GM23338 (cell line): Measurements from ENCODE around the gene KAZN. TPM values are rescaled to one million over a fixed set of nuclear protein-coding genes. Genes with fewer than 3 reads are reported as not detected.

Experiments used
- ATAC-seq: fragments of 200-7000 bp; cut with Tn5 transposase; 3 replicates; pipeline ENCODE4 v1.9.1; 2020
- DNase-seq: peaks from one replicate; pipeline ENCODE4 v3.0.0-alpha.2; 2015; ENCODE audit warnings: low spot score
- H2AFZ ChIP-seq: fragments of 200-600 bp; sonication (generic); 2 replicates; pipeline ENCODE4 v1.8.0; 2016; ENCODE audit warnings: antibody characterized with exemption, mild to moderate bottlenecking, moderate library complexity
- H3F3A ChIP-seq: fragments of 200-600 bp; sonication (generic); replicated peaks from 2 replicates; pipeline ENCODE4 v1.8.0; 2017; ENCODE audit warnings: antibody characterized with exemption, mixed run types, low read depth
- H3K27ac ChIP-seq: fragments of 200-600 bp; sonication (generic); 2 replicates; pipeline ENCODE4 v1.6.1; 2016; ENCODE audit warnings: low read depth
- H3K27me3 ChIP-seq: fragments of 200-600 bp; sonication (generic); 2 replicates; pipeline ENCODE4 v1.8.0; 2016; ENCODE audit warnings: mild to moderate bottlenecking, mixed run types, moderate library complexity; ENCODE audit not compliant: insufficient read depth
- H3K36me3 ChIP-seq: fragments of 200-600 bp; sonication (generic); 2 replicates; pipeline ENCODE4 v1.8.0; 2016; ENCODE audit warnings: mild to moderate bottlenecking; ENCODE audit not compliant: insufficient read depth
- H3K4me1 ChIP-seq: fragments of 200-600 bp; sonication (generic); 2 replicates; pipeline ENCODE4 v1.8.0; 2016; ENCODE audit warnings: mild to moderate bottlenecking, moderate library complexity; ENCODE audit not compliant: insufficient read depth
- H3K4me2 ChIP-seq: fragments of 200-600 bp; sonication (generic); 2 replicates; pipeline ENCODE4 v1.7.1; 2017; ENCODE audit warnings: mixed run types
- H3K4me3 ChIP-seq: fragments of 200-600 bp; sonication (generic); 2 replicates; pipeline ENCODE4 v1.6.1; 2016; ENCODE audit warnings: mixed run types
- H3K79me2 ChIP-seq: fragments of 200-600 bp; sonication (generic); replicated peaks from 2 replicates; pipeline ENCODE4 v1.8.0; 2017; ENCODE audit warnings: mild to moderate bottlenecking; ENCODE audit not compliant: insufficient read depth
- H3K9me2 ChIP-seq: fragments of 200-600 bp; sonication (generic); 2 replicates; pipeline ENCODE4 v1.8.0; 2017; ENCODE audit not compliant: insufficient read depth
- H4K20me1 ChIP-seq: fragments of 200-600 bp; sonication (generic); replicated peaks from 2 replicates; pipeline ENCODE4 v1.8.0; 2017; ENCODE audit warnings: mild to moderate bottlenecking; ENCODE audit not compliant: insufficient read depth
- H3K27ac Mint-ChIP-seq: 2 replicates; pipeline ENCODE4 v1.8.0; 2020; ENCODE audit warnings: inconsistent platforms, mild to moderate bottlenecking, moderate library complexity, mixed read lengths
- H3K27me3 Mint-ChIP-seq: 3 replicates; pipeline ENCODE4 v1.8.0; 2022; ENCODE audit warnings: low read depth, mild to moderate bottlenecking, moderate library complexity, mixed read lengths, inconsistent platforms; ENCODE audit not compliant: insufficient read depth, poor library complexity
- H3K36me3 Mint-ChIP-seq: 3 replicates; pipeline ENCODE4 v1.8.0; 2021; ENCODE audit warnings: low read depth, mild to moderate bottlenecking, inconsistent platforms, moderate library complexity, mixed read lengths
- H3K4me1 Mint-ChIP-seq: 3 replicates; pipeline ENCODE4 v1.8.0; 2020; ENCODE audit warnings: mild to moderate bottlenecking, inconsistent platforms, mixed read lengths
- H3K4me3 Mint-ChIP-seq: 3 replicates; pipeline ENCODE4 v1.8.0; 2021; ENCODE audit warnings: moderate library complexity, mild to moderate bottlenecking, inconsistent platforms, mixed read lengths
- H3K9me3 Mint-ChIP-seq: 3 replicates; pipeline ENCODE4 v1.8.0; 2020; ENCODE audit warnings: moderate library complexity, mild to moderate bottlenecking, inconsistent platforms, mixed read lengths
- CREB1 ChIP-seq: fragments of 250-450 bp; sonication (Bioruptor Pico); IDR thresholded peaks from 2 replicates; pipeline ENCODE4 v1.5.0; 2020; ENCODE audit warnings: low read depth, mild to moderate bottlenecking, moderate library complexity
- CTCF ChIP-seq, 2 experiments: fragments of 200-600 bp in 1 of 2; sonication (generic) in 1 of 2; conservative IDR thresholded peaks; 2 replicates each; pipeline versions ENCODE4 v1.5.1 to v1.6.1; 2016 to 2017; ENCODE audit warnings: antibody characterized with exemption in 2 of 2, low read depth in 2 of 2, mild to moderate bottlenecking in 2 of 2, moderate library complexity in 1 of 2
- EZH2 ChIP-seq: fragments of 200-600 bp; sonication (generic); IDR thresholded peaks from one replicate; pipeline ENCODE4 v1.8.0; 2017; ENCODE audit warnings: antibody characterized with exemption, mild to moderate bottlenecking, low read depth; ENCODE audit not compliant: unreplicated experiment
- JUNB ChIP-seq: IDR thresholded peaks from one replicate; pipeline ENCODE4 v1.6.1; 2016; ENCODE audit warnings: antibody characterized with exemption; ENCODE audit not compliant: unreplicated experiment
- ZNF462 ChIP-seq: fragments of 250-450 bp; sonication (Bioruptor Pico); IDR thresholded peaks from 2 replicates; pipeline ENCODE4 v1.5.0; 2020; ENCODE audit warnings: mild to moderate bottlenecking, moderate library complexity
- polyA plus RNA-seq: library from polyadenylated mRNA; unstranded; fragments of >200 nt; fragmentation: Nextera tagmentation; extraction: Ambion mirVana; gene quantifications from 2 replicates; pipeline ENCODE4 v1.2.1, GENCODE V29; 2016
- total RNA-seq: library from RNA; depleted of rRNA; stranded (reverse); fragments of >200 nt; shearing (Covaris generic); gene quantifications from 2 replicates; pipeline ENCODE4 v1.2.3, GENCODE V29; 2014

Gene KAZN
- total and polyA plus RNA-seq, 2 experiments from 2014 or later = 9.9 to 15.0 TPM

DNA sequence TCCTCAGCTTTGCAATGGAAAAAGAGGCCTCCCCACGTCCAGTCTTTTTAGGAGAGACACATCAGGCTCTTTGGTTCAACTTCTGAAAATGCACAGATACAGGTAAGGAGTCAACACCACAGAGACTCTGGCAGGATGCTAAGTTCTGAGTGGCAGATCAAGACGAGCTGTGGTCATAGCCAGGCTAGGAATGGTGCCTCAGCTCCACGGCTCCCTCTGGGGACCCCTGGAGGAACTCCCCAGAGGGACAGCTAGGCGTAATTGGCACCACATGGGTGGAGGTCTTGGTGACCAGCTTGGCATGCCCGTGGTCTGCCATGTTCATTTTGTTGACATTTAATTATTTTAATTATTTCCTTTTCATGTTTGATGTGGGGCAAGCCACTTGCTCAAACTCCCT lies 206.1 kb downstream of the KAZN start:
- Histone ChIP-seq H3K36me3 (peaks cover 11% of the 10 kb centered on the region; the same call in 1 of the 2 replicates), H3K27me3 (no peaks in the 10 kb centered on the region), H4K20me1 (no peaks in the 10 kb centered on the region; the same call in 1 of the 2 replicates), H3K27ac (no peak overlapping the region), H3F3A (no peaks in the 10 kb centered on the region), H3K79me2 (no peaks in the 10 kb centered on the region), H2AFZ (no peak overlapping the region), H3K4me1 (no peaks in the 10 kb centered on the region), H3K9me2 (no peaks in the 10 kb centered on the region), H3K4me3 (no peak overlapping the region), H3K4me2 (no peak overlapping the region)
- Mint-ChIP-seq H3K27ac (no peak overlapping the region), H3K4me1 (no peaks in the 10 kb centered on the region), H3K36me3 (peaks cover 20% of the 10 kb centered on the region), H3K27me3 (peaks cover 5% of the 10 kb centered on the region), H3K4me3 (no peak overlapping the region), H3K9me3 (peaks cover 37% of the 10 kb centered on the region)
- DNase-seq (peak; percentile 69), ATAC-seq (peak; percentile 94)
- TF ChIP-seq CTCF (conservative IDR thresholded peaks at IDR 0.05; ENCODE audit: low read depth in 2 of 2) = peak; percentile 72 to 74
- no peak for TF ChIP-seq JUNB

GRCh38 chr1:14806772-14807171 lies 208.3 kb downstream of the KAZN start:
- Histone ChIP-seq H3K4me2 (no peak overlapping the region), H4K20me1 (no peaks in the 10 kb centered on the region; the same call in 1 of the 2 replicates), H3K79me2 (no peaks in the 10 kb centered on the region), H2AFZ (no peak overlapping the region), H3K4me3 (no peak overlapping the region), H3K9me2 (no peaks in the 10 kb centered on the region), H3K36me3 (peaks cover 11% of the 10 kb centered on the region; the same call in 1 of the 2 replicates), H3K27ac (no peak overlapping the region), H3F3A (no peaks in the 10 kb centered on the region), H3K27me3 (no peaks in the 10 kb centered on the region), H3K4me1 (no peaks in the 10 kb centered on the region)
- Mint-ChIP-seq H3K4me3 (no peak overlapping the region), H3K27me3 (peaks cover 3% of the 10 kb centered on the region), H3K9me3 (peaks cover 37% of the 10 kb centered on the region), H3K4me1 (no peaks in the 10 kb centered on the region), H3K36me3 (peaks cover 20% of the 10 kb centered on the region), H3K27ac (no peak overlapping the region)
- DNase-seq (no peak), ATAC-seq (no peak)
- TF ChIP-seq ZNF462 (CRISPR knock-in tag) (no peak), EZH2 (no peak), CREB1 (no peak)
